GM19452 (cell line): ENCODE measurements around the gene SLC9A3.

ENCODE experiments used
- ATAC-seq: cut with Tn5 transposase; IDR thresholded peaks from one replicate; pipeline ENCODE4 v1.9.1; 2021; ENCODE audit not compliant: unreplicated experiment

Gene SLC9A3

GRCh38 chr5:555058-555623 lies 30.9 kb upstream of the SLC9A3 start:
- ATAC-seq, result no peak

DNA sequence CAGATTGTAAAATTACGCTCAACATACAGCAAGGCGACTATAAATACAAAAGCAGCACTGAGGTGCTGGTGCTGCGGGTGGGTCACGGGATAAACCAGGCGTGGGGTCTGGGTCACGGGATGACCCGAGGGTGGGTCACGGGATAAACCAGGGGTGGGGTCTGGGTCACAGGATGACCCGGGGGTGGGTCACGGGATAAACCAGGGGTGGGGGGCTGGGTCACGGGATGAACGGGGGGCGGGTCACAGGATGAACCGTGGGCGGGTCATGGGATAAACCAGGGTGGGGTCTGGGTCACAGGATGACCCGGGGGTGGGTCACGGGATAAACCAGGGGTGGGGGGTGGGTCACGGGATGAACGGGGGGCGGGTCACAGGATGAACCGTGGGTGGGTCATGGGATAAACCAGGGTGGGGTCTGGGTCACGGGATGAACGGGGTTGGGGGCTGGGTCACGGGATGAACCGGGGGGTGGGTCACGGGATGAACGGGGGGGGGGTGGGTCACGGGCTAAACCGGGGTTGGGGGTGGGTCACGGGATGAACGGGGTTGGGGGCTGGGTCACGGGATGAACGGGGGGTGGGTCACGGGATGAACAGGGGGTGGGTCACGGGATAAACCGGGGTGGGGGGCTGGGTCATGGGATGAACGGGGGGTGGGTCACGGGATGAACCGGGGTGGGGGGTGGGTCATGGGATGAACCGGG lies 30.2 kb upstream of the SLC9A3 start:
- no peak for ATAC-seq

GRCh38 chr5:553874-554273 lies 29.6 kb upstream of the SLC9A3 start:
- ATAC-seq, result no peak

DNA sequence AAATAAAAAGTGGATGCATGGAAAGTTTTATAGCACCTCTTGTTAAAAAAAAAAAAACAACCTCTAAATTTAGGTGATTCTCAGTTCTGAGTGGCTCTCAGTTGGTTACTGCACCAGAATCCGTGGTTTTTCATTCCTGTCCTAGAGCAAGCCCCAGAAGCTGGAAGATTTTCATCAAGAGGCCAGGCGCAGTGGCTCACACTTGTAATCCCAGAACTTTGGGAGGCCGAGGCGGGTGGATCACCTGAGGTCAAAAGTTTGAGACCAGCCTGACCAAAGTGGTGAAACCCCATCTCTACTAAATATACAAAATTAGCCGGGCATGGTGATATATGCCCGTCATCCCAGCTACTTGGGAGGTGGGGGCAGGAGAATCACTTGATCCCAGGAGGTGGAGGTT lies 27.2 kb upstream of the SLC9A3 start:
- no peak for ATAC-seq

DNA sequence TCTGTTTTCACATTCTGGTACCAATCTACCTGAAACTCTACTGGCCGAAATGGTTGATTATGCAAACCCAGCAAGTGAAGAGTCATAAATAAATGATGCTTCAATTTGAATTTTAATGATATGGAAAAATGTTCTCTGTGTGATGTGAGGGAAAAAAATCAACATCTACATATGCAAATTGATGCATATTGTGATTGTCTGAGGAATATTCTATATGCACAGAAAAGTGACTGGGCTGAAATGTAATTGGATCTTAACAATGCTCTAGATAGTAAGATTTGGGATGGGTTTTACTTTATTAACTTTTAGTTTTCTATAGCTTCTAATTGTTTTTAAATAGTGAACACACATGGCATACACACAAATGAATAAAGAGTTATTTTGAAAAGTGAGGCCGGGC lies 25.0 kb upstream of the SLC9A3 start:
- ATAC-seq, result no peak

DNA sequence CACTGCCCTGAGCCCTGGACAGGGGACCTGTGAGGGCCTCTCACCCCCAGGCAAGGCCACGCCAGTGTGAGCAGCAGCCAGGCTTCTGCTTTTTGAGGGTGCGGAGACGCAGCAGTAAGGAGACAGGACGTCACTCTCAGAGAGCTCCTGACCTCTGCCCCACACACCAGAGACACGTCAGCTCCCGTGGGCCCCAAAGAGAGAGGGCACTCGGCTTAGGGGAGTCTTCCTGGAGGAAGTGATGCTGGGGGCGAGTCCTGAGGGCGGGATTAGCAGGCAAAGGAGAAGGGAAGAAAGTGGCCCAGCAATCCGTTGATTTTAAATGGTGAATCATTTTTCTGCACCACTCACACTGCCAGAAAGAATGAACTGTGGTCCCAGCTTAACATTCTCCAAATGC lies 24.0 kb upstream of the SLC9A3 start:
- ATAC-seq, result no peak

GRCh38 chr5:547086-547924 lies 23.1 kb upstream of the SLC9A3 start:
- no peak for ATAC-seq

- no peak for ATAC-seq
Measured at GRCh38 chr5:546376-546908, 22.2 kb upstream of the SLC9A3 start.

DNA sequence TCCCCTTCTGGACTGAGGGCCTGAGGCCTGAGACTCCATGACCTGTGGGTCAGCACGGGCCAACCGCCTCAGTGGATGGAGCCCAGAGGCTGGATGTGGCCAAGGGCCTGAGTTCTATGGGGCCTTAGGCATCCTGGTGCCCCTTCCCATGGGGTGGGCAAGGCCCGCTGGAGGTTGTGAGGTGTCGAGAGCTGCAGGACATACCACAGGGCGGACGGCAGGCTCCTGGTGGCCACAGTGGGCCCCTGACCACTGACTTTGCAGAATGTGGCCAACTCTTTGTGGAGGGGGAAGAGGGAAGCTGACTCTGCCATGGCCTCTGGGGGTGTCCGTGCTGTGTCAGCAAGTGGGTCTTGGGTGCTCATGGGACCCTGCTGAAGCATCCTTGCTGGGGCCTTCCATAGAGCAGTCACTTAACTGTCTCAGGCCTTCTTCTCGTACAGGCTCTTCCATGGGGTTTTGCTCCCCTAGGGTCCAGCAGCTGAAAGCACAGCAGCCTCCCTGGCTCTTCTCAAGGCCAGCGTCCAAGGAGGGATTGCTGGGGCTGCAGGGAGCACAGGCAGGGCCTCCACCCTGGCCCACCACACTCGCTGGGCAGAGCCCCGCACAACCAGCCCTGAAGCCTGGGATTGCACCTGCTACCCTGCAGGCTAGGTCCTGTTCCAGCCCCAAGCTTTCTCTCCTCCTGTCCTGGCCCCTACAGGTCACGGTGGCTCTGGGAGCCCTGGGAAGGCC lies 21.6 kb upstream of the SLC9A3 start:
- ATAC-seq, result no peak

GRCh38 chr5:544675-545355 lies 20.6 kb upstream of the SLC9A3 start:
- no peak for ATAC-seq

GRCh38 chr5:543755-544674 lies 19.8 kb upstream of the SLC9A3 start:
- peak; percentile 90 for ATAC-seq

GRCh38 chr5:543351-543750 lies 19.1 kb upstream of the SLC9A3 start:
- no peak for ATAC-seq

DNA sequence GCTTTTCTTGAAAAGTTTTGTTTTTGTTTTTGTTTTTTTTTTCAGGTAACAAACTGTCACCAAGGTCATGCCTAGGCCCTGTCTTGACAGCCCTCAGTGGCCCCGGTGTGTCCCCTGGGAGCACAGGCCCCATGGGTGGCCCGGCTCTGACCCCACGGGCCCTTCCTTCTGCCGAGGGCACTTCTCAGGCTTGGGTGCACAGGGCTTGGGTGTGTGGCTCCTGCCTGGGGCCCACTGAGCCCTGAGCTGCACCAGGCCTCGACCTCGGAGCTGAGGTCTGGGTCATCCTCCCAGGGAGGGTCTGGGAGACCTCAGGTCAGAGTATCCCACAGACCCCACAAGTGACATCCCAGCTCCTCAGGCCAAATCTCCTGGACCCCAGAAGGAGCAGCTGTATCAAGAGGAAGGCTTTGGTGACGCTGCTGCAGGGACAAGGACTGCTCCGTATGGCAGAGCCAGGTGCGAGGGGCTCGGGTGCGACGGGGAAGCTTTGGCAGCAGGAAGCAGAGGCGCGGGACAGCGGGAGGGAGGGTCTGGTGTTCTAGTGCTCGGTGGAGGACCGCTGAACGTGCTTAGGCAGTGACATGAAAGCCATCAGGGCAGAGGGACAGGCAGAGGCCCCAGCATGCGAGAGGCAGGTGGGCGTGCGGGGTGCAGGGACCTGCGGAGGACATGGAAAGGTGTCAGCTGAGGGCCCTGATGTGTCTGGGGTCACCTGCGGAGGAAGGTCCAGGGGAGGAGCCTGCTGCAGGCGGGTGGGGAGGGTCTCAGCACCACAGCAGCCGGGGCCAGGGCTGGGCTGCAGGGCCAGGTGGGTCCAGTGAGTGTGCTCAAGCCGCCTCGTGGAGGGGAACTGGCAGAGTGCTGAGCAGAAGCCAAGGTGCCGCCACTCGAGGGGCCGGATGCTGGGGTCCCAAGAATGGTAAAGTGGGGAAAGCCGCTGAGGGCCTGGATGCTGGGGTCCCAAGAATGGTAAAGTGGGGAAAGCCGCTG lies 18.4 kb upstream of the SLC9A3 start:
- no peak for ATAC-seq

GRCh38 chr5:541539-542318 lies 17.5 kb upstream of the SLC9A3 start:
- no peak for ATAC-seq

DNA sequence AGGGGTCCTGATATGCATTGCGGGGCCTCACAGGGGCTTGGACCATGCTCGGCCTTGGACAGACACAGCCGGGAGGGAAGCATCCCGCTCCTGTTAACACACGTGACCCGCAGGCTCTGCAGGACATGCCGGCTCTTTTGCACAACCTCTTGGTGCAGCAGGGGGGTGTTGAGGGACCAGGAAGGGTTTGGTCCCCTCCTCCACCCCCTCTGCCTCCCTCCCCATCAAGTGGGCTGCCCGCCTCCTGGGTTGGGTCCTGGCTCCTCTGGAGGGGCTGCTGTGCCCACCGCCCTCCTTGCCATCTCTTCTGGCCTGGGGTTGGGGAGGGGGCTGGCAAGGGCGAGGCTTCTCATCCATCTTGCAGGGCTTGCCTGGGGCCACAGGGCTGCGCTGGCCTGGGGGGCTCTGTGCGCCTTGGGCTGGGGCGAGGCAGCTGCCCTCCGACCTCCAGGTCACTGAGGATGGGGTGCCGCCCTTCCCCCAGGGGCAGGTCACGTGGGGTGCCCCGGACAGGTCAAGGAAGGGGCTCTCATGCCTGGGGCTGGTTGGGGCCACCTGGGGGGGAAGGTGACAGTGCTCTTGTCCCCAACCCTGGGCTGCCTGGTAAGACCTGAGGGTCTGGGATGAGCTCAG lies 16.8 kb upstream of the SLC9A3 start:
- ATAC-seq, result no peak

- ATAC-seq, result no peak
Measured at GRCh38 chr5:540071-540905, 16.0 kb upstream of the SLC9A3 start.
